UCSD-AML1 (cell line): ENCODE measurements around the gene IL17RC.
"Not testable (repeated sequence)": the region's sequence is repeated elsewhere in the genome, so short reads cannot be mapped to it uniquely, and the experiment has no call there.

Experiments used
- DNase-seq: peaks from one replicate; lab custom pipeline; 2025; ENCODE audit not compliant: unreplicated experiment; lab: John Stamatoyannopoulos, UW

Gene IL17RC

GRCh38 chr3:9893739-9894138, 23.2 kb upstream of the IL17RC start:
- no peak for DNase-seq

GRCh38 chr3:9895715-9896114, 21.2 kb upstream of the IL17RC start:
- DNase-seq, result not testable (repeated sequence)

- DNase-seq, result not testable (repeated sequence)
Measured at GRCh38 chr3:9896755-9897407, 20.0 kb upstream of the IL17RC start.

GRCh38 chr3:9897408-9898372, 19.2 kb upstream of the IL17RC start:
- DNase-seq, result peak; percentile 31

- DNase-seq, result peak; percentile 23
Measured at GRCh38 chr3:9898467-9899241, 18.2 kb upstream of the IL17RC start.

GRCh38 chr3:9899289-9899791, 17.6 kb upstream of the IL17RC start:
- no peak for DNase-seq

GRCh38 chr3:9900965-9901415, 15.9 kb upstream of the IL17RC start:
- not testable (repeated sequence) for DNase-seq

GRCh38 chr3:9901967-9902366, 14.9 kb upstream of the IL17RC start:
- peak; percentile 87 for DNase-seq

- DNase-seq, result peak; percentile 74
Measured at GRCh38 chr3:9902372-9903237, 14.3 kb upstream of the IL17RC start, which contains the start of gene IL17RE. Gene IL17RE, plus strand, starts transcription at chr3:9902848. Its CDS starts 85 bp downstream, at chr3:9902933.

GRCh38 chr3:9903238-9903624, 13.7 kb upstream of the IL17RC start:
- no peak for DNase-seq

- DNase-seq, result no peak
Measured at GRCh38 chr3:9903904-9904303, 13.0 kb upstream of the IL17RC start.

- DNase-seq, result no peak
Measured at GRCh38 chr3:9906480-9906879, 10.4 kb upstream of the IL17RC start.

GRCh38 chr3:9908286-9908685, 8.6 kb upstream of the IL17RC start:
- no peak for DNase-seq

GRCh38 chr3:9909221-9910013, 7.5 kb upstream of the IL17RC start:
- no peak for DNase-seq

- DNase-seq, result no peak
Measured at GRCh38 chr3:9911863-9912262, 5.0 kb upstream of the IL17RC start.

GRCh38 chr3:9912294-9912935, 4.5 kb upstream of the IL17RC start:
- no peak for DNase-seq

- DNase-seq, result no peak
Measured at GRCh38 chr3:9913601-9914000, 3.3 kb upstream of the IL17RC start.

- DNase-seq, result no peak
Measured at GRCh38 chr3:9914011-9914410, 2.9 kb upstream of the IL17RC start.
